Stimulated activated CD4-positive, alpha-beta T cell treated with anti-CD3 and anti-CD28 coated beads, Interleukin-1b, Interleukin-23, amount 100 ng/mL, for 48 hours (primary cell): ENCODE data around the gene CSTB.

ENCODE experiments used
- DNase-seq: peaks from one replicate; pipeline ENCODE4 v3.0.0-alpha.2; 2020

CSTB gene

DNA sequence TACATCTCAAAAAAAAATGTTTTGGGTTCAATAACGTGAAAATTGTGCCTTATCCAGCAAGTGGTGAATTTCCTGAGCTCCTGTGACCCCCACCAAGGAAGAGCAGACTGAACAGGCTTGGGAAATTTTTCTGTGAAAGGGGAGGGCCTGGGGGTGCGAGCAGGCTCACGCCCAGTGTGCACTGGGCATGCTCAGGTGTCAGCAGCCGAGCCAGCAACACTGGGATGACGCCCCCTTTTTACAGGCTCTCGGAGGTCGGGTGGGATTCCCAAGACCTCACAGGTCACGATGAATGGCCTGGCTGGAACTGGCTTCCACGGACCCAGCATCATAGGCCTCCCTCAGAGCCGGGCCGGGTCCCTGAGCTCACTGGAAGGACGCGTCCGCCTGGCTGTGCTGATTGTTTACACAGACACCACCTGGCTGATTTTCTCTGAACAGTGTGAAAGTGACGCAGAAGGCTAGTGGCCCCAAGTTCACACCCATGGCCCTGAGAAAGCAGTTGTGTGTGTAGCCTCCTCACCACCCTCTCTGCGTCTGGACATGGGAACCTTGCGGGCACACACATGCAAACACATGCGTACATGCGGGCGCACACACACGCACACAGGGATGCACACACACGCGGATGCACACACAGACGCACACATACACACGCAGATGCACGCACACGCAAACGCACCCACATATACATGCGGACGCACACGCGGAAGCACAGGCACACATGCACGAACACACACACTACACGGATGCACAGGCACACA, 9.2 kb downstream of the CSTB start:
- DNase-seq = no peak

DNA sequence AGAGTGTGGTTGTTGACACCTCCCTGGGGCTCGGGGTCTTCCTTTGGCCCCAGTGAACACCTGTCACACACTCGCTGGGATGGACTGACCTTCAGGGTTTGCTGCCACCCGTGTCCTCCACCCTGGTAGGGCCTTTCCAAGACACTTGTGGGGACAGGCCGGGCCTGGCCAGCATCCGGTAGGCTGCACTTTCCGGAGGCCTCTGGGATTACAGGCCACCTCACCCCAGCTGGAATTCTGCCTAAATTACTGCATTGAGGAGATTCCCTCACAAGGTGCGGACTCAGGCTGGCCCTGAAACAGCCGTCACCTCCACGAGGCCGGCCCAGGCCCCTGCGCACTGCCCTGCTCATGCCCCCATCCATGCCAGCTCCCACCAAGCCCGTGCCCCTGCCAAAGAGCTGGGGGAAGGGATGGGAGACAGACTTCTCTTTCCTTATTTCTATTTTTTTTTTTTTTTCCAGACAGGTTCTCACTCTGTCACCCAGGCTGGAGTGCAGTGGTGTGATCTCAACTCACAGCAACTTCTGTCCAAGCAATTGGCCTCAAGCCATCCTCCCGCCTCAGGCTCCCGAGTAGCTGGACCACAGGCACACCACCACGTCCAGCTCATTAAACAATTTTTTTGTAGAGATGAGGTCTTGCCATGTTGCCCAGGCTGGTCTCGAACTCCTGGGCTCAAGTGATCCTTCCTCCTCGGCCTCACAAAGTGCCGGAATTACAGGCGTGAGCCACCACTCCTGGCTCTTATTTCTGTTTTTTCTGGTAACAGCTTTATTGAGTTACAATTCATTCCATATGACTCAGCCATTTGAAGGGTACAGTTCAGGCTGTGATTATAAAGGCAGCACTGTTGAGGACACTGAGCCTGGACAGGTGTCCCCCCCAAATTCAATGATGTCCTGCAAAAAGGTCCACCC, 11.3 kb downstream of the CSTB start:
- no peak for DNase-seq

DNA sequence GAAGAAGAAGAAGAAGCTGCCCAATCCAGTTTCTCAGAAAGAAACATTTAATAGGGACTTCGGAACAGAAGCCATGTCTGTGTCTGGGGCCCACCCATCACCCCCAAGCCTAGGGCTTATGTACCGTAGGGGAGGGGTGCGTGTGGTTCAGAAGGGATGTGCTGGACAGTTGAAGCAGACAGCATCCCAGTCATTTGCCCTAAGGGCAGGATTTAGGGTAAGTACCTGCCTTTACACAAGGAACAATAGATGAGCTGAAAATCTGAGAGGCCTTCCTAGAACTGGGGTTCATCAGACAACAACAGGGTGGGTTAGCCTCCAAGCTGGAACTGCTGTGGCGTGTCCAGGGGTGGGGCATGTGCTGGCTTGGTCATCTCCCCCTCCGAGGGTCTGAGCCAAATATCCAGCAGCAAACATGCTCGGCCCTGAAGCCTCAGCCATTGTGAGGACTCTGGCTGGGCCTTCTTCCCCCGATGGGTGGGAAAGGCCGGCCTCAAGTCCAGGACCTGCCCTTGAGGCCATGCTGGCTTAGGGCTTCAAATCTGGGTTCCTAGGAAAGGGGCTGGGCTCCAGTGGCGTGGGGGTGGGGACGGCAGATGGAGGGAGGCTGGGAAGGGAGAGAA, 12.1 kb downstream of the CSTB start:
- DNase-seq = no peak

DNA sequence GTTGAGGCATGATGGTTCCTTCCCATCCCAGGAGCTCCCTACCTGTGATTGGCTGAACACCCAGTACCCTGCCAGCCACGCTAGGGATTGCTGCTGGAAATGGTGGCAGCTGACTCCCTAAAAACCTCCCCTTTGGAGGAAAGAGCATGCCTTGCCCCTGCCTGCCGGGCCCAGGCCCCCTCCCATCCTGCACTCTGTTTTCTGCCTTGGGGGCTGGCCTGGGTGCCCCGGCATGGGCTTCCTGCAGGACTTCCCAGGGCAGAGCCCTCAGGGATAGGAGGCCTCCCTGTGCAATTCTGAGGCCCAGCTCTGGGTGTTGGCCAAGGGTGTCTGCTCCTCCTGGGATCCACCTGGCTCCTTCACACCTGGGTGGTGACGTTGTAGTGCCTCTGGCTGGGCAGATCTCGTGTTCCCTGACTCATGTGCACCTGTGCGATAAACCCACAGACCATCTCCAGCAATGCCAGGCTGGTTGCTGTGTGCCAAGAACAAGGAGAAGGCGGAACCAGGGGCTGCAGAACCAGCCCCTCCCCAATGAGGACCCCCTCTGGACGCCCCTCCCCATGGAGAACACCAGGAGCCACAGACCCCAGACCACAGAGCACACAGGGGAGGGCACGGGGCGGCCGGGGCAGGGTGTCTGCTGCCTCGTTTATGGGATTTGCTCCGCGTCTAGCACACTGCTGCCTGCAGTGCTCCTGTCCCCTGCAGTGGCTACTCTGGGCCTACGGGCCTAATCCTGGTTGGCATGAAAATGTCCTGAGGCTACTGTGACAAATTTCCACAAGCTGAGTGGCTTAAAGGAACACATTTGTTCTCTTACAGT, 13.6 kb downstream of the CSTB start:
- no peak for DNase-seq

DNA sequence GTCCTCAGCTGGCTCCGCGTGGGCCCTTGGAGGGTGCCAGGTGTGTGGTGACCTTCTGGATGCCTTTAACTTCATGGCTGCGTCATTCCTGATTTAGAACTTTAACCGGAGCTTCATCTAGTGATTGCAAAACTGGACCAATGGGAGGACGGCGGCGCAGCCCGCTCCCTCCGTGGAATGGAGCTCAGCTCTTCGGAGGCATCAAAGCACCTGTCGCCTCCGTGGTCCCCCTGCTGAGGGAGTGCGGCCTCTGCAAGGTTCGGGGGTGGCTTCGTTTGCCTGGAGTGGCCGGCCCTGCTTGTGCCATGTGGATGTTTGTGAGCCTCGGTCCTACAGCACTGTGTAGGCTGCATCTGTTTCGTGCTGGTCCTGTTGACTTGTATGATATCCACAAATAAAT, 14.2 kb downstream of the CSTB start:
- no peak for DNase-seq

DNA sequence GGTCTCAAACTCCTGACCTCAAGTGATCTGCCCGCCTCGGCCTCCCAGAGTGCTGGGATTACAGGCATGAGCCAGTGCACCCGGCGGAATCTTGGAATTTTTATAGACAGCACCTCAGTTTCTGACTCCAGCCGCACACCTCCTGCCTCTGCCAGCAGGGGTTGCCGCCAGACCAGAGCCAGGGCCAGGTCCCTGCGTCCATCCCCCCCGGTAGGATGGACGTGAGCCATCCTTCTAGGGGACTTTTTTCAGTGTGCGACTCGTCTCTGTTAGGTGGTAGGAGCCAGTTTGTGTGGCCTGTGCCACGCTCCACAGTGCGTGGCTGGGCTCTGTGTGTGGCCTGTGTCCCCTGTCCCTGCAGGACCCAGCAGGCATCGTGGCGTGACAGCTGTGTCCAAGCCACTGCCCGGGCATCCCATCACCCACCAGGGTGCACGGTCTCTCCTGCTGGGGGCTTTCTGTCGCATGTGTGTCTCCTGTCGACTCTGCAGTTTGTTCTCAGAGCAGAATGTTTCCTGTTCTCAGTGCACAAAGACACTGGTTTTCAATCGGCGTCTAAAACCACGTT, 15.6 kb downstream of the CSTB start:
- no peak for DNase-seq

DNA sequence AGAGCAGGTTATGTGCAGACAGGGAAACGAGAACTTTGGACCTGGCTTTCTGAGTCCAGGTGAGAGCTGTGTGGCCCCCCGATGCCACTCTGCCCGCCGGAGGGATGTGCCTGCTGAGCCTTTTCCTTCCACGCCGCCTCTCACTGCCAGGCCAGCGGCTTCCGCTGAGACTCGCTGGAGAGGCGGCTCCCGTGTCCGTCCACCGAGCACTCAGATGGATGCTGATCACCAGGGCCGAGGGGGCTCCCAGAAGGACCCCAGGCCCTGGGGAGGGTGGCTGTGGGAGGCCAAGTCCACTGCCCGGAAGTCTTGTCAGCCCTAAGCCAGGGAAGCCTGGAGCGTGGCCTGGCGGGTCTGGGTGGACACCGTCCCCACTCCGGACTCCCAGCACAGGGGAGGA, 16.5 kb downstream of the CSTB start:
- DNase-seq = no peak

DNA sequence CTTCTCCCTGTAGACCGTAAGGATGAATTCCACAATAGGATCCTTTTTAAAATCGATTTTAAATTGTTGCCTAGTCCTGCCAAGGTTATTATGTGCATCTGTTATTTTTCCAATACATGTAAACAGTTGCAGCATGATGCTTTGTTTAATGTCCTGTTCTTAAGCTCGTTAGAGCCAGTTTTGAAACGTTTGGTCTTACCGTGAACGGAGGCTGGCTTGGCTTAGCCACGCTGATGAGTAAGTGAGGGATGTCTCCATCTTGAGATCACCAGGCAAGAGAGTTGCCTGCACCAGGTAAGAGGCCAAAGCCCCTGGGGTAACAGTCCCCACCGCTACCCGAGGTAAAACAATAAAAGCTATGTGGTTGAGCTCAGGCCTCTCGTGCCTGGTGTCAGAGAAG, 17.3 kb downstream of the CSTB start:
- DNase-seq = no peak

DNA sequence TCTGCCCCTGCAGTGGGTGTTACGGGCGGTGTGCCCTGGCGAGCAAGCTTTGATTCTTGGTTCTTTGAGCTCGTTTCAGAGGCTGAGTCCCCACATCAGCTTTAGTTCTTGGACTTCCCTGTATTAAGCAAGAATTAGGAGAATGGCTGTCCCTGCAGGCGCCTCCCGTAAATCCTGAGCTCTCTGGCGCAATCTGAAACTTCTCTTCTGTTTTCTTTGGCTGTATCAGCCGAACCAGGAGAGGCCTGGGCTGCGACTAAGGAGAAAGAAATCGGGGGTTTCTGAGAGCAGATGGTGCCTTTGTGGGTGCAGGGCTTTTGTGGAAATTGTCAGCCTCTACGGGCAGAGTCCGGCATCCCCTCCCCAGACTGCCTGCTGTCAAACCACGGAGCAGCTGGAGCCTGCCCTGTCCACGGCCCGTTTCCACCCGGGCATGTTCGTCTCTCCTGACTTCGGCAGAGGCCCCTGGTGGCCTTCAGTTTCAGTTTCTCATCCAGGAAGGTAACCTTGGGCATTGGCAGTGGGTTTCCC, 17.9 kb downstream of the CSTB start:
- DNase-seq = no peak

DNA sequence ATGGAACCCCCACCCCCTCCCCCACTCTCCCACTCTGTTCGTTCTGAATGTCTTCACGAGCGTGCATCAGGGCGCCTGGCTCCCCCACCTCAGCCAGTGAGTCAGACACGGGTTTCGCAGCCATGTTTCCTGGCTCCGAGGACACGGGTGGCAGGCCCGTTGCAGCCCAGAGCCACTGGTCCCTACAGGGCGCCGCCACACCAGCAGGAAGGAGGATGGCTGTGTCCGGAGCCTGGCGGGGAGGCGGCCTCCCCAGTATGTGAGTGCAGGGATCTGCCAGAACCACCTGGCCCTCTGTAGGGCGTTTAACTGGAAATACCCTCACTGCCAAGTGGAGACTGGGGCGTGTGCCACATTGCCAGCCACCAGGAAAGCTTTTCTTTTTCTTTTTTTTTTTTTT, 18.5 kb downstream of the CSTB start:
- DNase-seq = no peak

DNA sequence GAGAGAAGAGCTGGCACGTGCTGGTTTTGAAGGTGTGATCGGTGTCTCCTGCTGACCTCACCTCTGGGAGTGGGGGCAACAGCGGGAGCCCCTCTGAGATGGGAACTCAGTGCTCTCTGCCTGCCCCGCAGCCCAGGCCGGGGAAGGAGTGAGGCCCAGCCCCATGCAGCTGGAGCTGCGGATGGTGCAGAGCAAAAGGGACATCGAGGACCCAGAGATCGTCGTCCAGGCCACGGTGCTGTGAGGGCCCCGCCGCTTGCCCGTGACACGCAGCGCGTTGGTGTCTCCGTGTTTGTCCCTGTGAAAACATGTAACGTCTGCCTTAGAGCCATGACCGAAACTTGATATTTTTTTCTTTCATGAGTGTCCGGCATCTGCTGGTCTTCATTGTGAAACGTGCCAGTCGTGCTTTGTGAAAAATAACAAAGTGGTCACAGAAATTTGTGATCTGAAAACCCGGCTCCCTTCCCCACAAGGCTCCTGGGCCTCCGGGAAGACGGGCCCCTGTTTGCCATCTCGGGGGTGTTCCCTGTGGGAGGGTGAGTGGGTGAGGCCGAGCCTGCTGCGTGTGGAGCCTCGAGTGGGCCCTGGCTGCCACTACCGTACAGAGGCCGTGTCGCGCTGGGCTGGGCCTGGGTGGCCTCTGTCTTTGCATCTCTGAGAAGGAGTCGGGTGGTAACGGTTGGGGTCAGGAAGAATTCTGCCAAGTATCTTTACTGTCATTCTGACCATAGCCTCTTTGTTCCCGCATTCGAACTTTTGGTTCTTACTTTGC, 20.1 kb downstream of the CSTB start:
- DNase-seq = no peak

DNA sequence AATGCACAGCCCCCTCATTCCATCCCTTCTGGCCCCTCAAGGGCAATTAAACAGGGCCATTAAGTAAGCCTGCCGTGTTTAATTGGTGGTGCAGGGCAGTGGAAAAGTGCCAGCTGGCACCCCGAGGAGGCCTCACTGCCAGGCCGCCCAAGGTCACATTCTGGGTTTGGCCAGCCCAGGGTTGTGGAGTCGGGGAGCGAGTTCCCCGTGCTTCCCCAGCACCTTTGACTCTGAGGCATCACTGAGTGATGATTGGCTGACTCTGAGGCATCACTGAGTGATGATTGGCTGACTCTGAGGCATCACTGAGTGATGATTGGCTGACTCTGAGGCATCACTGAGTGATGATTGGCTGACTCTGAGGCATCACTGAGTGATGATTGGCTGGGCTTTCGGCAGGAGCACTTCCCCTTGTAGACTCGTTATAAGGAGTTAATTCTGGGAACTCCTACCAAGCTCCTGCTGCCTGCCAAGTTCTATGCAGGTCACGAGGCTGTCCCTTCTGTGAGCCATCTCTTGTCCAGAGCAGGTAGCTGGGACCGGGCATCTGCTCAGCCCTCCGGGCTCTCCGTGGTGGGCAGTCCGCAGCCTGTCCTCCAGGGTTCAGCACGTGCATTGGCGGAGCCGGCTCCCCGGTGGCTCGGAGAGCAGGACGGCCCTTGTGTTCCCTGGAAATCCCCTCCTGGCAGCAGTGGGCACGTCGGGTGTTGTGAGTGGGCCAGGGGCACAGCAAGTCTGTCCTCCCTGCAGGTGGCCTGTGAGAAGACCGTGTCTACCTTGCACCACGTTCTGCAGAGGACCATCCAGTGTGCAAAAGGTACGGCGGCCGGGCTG, 20.9 kb downstream of the CSTB start:
- no peak for DNase-seq

DNA sequence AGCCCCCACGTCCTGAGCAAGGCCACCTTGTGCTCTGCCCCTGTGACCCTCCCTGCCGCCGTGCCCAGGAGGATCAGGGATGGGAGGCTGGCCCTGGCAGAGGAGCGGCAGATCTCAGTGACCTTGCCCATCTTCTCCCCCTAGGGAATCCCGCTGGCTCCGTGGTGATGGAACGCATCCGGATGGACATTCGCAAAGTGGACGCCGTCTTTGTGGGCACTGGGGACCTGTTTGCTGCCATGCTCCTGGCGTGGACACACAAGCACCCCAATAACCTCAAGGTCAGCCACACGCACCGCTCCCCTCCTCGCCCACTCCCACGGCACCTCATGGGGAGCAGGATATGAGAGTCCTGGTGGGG, 22.7 kb downstream of the CSTB start:
- DNase-seq = no peak

DNA sequence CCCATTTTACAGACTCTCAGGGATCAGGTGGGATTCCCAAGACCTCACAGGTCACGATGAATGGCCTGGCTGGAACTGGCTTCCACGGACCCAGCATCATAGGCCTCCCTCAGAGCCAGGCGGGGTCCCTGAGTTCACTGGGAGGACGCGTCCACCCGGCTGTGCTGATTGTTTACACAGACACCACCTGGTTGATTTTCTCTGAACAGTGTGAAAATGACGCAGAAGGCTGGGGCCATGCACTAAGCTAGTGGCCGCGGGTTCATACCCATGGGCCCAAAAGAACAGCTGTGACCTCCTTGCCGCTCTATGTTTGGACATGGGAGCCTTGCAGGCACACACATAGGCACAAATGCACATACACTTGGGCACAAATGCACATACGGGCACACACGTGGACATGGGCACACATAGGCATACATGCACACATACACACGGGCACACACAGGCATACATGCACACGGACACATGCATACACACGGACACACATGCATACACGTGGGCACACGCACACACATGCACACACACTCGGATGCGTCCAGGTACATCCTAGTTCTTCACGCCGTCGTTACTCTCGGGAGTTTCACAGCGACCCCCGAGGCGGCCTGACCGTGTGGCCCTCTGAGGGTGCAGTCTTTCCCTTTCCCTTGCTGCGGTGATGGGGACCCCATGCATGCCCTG, 23.2 kb downstream of the CSTB start:
- DNase-seq = no peak

DNA sequence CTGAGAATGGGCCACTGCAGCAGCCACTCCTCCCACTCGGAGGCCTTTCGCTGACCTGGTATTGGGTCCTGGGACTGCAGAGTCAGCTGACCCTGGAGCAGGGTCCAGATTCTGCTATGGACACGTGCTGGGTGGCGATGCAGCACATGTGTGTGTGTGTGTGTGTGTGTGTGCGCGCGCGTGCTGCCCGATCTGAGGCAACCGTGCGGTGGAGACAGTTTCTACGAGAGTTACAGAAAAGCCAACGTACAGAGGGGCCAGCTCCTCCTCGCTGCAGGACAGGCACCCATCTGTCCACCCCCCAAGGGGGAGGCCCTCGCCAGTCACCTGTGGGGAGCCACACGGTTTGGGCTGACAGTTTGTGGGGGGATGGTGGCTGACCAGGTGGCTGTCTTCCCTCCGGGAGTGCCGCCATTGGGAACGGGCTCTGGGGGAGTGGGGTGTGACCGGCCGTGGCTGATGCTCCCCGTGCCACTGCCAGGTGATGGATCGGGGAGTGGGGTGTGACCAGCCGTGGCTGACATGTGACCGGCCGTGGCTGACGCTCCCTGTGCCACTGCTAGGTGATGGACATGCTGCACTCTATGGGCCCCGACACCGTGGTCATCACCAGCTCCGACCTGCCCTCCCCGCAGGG, 24.0 kb downstream of the CSTB start:
- DNase-seq = no peak

DNA sequence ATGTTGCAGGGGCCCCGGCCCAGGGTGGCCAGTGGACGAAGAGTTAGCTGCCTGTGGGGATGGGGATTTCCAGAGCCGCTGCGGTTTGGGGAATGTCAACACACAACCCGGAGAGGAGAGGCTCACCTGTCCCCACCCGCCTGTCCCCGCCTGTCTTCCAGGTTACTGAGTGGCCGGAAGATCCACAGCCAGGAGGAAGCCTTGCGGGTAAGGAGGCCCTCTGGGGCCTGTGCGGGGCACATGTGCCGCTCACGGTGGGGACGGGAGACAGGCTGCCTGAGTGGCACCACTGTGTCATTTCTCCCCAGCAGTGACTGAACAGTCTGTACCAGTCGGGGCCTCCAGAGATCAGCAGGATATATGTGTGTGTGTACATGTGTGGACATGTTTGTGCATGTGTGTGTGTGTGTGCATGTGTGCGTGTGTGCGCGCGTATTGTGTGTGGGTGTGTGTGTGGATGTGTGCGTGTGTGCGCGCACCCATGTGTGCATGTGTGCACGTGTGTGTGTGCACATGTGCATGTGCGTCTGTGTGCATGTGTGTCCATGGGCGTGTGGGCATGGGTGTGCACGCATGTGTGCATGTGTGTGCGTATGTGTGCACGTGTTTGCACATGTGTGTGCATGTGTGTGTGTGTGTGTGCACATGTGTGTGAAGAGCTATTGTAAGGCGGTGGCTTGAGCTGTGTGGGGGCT, 25.6 kb downstream of the CSTB start:
- no peak for DNase-seq

DNA sequence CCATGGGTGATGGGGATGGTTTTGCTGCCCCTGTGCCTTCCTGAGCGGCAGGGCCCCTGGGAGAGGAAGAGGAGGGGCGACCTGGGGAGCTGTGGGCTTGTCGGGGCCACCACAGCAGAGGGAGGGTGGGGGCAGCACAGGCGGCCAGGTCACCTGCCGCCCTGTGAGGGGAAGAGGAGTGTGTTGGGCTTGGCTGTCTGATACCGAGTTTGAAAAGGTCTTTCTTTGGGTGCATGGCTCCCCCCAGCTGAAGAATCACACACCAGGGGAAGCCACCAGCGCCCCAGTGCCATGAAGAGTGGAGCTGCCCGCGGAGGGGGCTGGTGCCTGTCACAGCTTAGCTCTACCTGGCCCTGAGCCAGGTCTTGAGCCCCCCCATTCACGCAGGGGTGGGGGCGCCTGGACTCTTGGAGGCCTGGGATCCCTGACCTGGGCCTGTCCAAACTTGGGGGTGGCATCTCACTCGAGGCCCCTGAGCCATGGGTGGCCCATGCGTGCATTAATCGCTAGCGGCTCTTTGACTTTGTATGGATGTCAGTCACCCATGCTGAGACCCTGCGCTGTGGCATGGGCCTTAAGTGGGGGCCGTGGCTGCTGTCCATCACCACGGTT, 26.4 kb downstream of the CSTB start:
- no peak for DNase-seq

DNA sequence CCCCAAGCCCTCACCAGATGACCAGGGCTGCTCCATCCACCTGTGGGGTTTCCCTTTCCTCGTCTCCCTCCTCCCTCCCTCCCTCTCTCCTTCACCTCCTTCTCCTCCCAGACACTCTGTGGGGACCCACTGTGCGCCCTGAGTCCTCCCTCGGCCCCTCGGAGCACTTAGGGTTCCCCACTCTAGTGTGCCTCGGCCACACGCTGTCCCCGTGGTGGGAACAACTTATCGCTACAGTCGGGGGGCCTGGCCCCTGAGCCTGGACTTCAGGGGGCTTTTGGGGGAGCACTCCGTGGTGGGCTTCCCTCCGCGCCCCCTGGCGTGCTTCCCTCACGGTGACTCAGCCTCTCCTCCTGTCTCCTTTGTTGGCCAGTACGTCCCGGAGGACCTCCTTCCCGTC, 27.5 kb downstream of the CSTB start:
- DNase-seq = no peak
